IMR-90 (cell line): ENCODE data around the gene PCYOX1L.

Experiments used
- MAFK ChIP-seq: IDR thresholded peaks from 2 replicates; pipeline ENCODE4 v1.6.1; 2012; ENCODE audit warnings: low read depth, low read length, improper control_type of control experiment
- MXI1 ChIP-seq: IDR thresholded peaks from 2 replicates; pipeline ENCODE4 v1.6.1; 2012; ENCODE audit warnings: low read depth, mild to moderate bottlenecking, low read length, moderate library complexity, borderline replicate concordance
- NFE2L2 ChIP-seq: fragments of 150-350 bp; IDR thresholded peaks from 2 replicates; pipeline ENCODE4 v1.6.1; 2016; ENCODE audit warnings: low read depth, mild to moderate bottlenecking, low read length
- POLR2A ChIP-seq: IDR thresholded peaks from 2 replicates; pipeline ENCODE4 v1.6.1; 2012; ENCODE audit warnings: mild to moderate bottlenecking, low read depth, low read length
- RAD21 ChIP-seq: IDR thresholded peaks from 2 replicates; pipeline ENCODE4 v1.6.1; 2012; ENCODE audit warnings: low read length, improper control_type of control experiment
- RFX5 ChIP-seq: IDR thresholded peaks from 2 replicates; pipeline ENCODE4 v1.8.0; 2012; ENCODE audit warnings: low read depth, mild to moderate bottlenecking, low read length, moderate library complexity
- SMC3 ChIP-seq: fragments of 150-350 bp; IDR thresholded peaks from 2 replicates; pipeline ENCODE4 v1.6.1; 2016; ENCODE audit warnings: low read depth, mild to moderate bottlenecking, antibody characterized with exemption, low read length, moderate library complexity
- TF ChIP-seq, protein P1 (sequence below): conservative IDR thresholded peaks from 2 replicates; pipeline ENCODE4 v1.5.1; 2012; ENCODE audit warnings: mild to moderate bottlenecking, low read depth, low read length, improper control_type of control experiment

DNA sequence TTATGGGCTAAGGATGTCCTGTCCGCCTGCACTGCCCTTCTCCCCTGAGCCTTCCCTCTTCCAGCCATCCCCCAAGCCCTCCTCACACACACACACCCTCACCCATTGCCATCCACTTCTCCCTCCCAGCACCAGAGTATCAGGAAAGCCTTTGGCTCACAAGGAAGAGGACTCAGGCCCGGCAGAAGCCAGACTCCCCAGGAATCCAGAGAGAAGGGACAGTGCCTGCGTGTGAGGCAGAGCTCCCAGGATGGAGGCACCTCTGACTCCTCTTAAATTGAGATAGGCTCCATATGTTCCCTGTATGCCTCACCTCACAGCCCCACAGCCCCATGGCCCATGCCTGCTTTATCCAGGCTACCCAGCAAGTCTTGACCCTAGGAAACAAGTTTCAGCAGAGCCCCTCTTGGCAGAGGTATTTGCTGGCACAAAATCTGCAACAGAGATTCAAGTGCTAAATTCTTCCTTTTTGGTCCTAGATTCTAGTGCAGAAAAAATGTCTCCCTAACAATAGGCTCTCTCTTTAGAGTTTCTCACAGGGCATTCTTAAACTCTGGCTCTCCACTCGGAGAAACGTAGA is 20.5 kb downstream of the PCYOX1L start:
- TF ChIP-seq NFE2L2 = no peak
- TF ChIP-seq, protein P1, sequence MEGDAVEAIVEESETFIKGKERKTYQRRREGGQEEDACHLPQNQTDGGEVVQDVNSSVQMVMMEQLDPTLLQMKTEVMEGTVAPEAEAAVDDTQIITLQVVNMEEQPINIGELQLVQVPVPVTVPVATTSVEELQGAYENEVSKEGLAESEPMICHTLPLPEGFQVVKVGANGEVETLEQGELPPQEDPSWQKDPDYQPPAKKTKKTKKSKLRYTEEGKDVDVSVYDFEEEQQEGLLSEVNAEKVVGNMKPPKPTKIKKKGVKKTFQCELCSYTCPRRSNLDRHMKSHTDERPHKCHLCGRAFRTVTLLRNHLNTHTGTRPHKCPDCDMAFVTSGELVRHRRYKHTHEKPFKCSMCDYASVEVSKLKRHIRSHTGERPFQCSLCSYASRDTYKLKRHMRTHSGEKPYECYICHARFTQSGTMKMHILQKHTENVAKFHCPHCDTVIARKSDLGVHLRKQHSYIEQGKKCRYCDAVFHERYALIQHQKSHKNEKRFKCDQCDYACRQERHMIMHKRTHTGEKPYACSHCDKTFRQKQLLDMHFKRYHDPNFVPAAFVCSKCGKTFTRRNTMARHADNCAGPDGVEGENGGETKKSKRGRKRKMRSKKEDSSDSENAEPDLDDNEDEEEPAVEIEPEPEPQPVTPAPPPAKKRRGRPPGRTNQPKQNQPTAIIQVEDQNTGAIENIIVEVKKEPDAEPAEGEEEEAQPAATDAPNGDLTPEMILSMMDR = no peak
- TF ChIP-seq RAD21 = no peak
- no peak for TF ChIP-seq POLR2A
- TF ChIP-seq RFX5 = no peak
- no peak for TF ChIP-seq SMC3
- TF ChIP-seq MXI1 = no peak
- no peak for TF ChIP-seq MAFK
